NCI-H2171 treated with DMSO at 0.1 percent for 48 hours (cell line): ENCODE data around the gene SDCBP2.

Experiments used
- DNase-seq: peaks from one replicate; lab custom pipeline; 2025; lab: John Stamatoyannopoulos, UW

The SDCBP2 gene

DNA sequence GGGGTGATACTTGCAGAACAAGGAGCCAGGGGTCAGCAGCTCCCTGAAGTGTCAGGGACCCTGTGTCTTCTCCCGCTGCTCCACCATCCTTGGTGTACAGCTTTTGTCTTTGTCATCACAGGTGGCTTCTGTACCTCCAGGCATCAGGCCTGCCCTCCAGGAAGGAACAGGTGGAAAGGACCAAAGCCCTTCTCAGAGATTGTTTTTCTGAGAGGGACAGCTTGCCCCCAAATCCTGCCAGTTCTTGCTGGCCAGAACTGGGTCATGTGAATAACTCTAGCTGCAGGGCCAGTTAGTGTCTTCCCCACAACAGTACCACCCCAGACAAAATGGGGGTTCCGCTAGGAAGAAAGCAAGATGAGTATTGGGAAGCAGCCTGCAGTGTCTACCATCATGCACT lies 31.5 kb downstream of the SDCBP2 start:
- DNase-seq = no peak

DNA sequence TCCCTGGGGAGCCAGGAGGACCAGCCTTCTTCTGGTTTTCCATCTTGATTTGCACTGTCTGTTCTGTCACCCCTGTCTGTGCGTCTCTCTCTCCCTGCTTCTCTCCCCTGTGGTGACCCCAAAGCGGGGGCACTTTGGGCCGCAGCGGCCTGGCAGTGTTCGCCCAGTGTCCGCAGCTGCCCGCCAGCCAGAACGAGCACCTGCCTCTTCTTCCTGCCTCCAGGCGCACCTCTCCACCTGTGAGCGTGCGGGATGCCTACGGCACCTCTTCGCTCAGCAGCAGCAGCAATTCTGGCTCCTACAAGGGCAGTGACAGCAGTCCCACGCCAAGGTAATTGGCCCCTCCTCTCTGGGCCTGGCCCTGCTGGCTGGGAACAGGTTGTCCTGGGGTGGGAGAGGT lies 32.0 kb downstream of the SDCBP2 start:
- no peak for DNase-seq

DNA sequence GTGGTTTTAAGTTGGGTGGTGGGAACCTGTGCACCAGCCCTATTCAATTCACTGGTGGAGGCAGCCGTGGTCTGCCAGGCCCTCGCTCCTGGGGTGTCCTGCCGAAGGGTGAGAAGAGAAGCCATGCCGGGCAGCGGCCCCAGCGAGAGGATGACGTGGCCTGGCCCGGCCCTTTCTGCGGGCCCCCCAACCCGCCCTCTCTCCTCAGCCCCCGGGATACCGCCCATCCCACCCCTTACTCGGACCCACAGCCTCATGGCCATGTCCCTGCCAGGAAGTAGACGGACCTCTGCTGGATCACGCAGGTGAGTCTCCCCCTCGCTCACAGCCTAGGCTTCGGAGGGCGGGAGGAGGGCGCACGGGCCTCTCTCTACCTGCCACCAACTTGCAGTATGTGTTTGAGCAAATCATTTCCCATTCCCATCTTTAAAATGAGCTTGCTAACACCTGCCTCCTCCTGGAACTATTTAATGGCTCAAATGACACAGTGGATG lies 32.8 kb downstream of the SDCBP2 start:
- DNase-seq = no peak

DNA sequence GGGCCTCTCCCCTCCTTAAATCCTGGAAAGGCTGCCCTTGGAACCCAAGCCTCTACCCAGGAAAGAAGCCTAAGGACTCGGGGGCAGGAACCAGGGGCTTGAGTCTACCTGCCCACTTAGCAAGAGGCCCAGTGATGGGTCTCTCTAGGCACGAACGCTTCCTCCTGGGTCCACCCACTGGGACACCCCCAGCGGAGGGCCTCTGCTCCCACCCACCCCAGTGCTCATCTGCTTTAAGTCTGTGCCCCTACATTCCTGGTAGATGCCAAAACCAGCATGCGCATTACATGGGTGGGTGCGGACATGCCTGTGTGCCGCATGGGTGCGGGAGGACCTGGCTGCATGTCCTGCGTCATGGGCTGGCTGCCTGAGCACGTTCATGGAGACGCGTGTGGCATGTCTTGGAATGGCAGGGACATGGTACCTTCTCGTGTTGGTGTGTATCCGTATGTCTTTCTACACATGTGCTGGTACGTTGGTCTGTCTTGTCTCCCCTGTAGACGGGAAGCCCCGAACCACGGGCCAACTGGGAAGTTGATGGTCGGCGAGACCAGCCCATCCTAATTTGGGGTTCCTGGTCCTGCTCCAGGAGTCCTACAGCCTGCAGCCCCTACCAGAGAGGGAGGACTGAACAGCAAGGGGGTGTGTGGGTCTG lies 33.5 kb downstream of the SDCBP2 start:
- DNase-seq = no peak

DNA sequence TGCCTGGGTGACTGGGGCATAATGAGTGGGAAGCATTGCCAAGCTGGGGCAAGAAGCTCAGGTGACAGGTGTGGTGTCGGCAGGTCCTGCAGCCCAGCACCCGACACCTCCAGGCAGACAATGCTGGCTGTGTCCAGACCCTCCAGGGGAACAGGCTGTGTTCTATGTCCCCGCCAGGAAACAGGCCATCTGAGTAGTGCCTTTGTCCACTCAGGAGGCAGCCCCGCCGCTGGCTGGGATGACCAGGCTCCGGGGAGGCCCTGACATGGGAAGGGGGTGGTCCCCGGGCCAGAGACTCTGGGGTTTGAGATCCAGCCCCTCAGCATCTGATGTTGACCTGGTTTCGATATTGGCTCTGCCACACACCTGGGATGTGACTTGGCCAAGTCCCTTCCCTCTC lies 34.4 kb downstream of the SDCBP2 start:
- no peak for DNase-seq

DNA sequence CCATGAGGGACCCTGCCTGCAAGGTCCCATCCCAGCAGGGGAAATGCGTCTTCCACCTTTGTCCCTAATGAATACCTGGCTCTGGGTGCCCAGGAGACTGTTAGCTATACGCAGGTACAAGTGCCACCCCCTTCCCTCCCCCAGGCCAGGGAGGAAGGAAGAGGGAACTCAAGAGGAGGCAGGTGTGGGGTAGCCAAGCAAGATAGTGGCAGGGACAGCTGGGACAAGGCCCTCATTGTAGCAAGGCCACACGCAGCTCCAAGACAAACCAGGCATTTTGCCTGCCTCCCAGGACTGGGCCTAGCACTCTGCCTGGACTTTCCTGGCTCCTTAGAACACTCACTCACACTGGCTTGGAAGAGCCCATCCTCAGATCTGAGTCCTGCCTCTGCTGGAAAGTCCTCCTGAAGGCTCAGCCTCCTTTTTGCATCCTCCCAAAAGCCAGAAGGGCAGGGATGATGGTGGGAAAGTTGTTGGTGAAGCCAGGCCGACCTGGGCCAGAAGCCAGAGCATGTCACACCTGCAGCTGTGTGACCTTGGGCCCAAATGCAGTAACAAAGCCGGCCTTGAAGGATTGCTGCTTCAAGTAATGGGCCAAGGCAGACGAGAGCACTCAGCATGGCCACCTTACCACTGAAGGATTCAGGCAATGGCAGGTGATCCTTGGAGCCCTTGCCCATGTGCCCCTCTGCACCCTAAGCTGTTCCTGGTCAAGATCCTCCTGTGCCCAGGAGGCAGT lies 35.1 kb downstream of the SDCBP2 start:
- DNase-seq = no peak

DNA sequence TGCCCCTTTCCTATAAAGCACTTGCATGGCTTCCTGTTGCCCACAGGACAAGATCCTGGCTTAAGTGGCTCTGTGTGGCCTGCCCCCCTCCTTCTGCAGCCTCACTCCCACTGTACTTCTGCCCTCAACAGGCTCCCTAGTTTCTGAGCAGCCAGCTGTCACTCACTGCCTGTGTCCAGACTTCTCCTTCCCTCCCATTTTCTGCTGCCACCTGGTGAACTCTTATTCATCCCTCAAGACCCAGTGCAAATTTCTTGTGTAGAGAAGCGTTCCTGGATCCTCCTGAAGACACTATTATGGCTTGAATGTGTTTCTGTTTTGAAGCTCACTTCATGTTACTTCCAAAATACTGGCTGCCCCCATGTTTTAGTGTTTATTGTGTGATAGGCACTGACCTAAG lies 36.3 kb downstream of the SDCBP2 start:
- no peak for DNase-seq

DNA sequence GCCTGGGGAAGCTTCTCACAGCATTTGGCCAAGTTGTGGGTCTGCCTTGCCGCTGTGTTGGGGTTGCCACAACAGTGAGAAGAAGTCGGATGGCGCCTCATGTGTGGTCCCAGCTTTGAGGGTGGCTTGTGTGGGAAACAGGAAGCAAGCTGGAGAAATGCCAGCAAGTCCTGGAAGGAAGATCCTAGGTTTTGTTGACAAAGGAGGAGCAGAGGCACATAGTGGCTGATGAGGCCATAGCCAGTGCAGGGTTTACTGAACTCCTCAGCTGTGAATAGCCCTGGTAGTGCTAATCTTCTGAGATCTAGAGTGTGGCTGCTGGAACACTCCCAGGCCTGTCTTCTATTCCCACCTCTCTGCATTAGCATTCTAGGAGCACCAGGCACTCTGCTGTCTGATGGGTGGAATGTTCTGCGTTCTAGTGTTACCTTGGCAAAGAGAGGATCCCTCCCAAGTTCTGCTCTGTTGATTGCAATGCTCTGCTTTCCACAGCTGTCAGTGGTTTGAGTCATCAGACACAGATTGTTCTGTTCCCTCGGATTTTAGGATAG lies 37.7 kb downstream of the SDCBP2 start:
- DNase-seq = no peak

DNA sequence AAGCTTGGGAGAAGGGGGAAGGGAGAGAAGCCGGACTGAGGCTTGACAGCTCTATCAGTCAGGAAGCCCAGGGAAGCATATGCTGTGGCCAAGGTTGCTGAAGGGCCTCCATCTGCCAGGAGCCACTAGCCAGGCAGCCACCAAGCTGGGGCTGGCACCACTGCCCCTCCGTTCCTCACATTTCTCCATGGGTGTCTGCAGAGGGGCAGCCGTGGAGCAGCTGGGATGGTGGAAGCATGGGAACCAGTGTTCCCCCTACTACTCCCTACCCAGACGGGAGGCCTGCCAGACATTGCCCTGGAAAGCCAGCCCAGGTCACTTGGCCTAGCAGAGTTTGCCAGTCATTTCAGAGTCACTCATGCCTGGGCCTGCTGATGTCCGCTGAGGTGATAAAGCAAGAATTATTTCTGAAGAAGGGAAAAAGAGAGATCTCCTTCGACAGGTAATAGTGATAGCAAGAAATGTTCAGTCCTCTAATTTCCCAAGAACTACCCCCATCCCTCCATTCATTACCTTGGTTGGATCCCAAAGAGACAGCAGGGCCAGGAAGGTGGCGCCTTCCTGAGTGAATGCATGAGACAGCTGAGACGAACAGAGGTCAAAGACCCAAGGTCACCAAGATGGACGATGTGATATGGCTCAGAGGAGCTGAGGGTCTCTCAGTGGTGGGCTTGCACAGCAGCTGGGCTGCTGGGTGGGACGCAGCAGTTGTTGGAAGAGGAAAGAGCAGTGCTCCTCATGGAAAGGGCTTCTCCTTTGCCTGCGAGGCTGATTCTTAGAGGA lies 41.0 kb downstream of the SDCBP2 start:
- DNase-seq = no peak

GRCh38 chr20:1287306-1287705 lies 41.6 kb downstream of the SDCBP2 start:
- DNase-seq = no peak

- no peak for DNase-seq
Measured at GRCh38 chr20:1286267-1287024, 42.5 kb downstream of the SDCBP2 start.

GRCh38 chr20:1283522-1284510 lies 45.1 kb downstream of the SDCBP2 start:
- no peak for DNase-seq

- DNase-seq = no peak
Measured at GRCh38 chr20:1282966-1283365, 46.0 kb downstream of the SDCBP2 start.

- no peak for DNase-seq
Measured at GRCh38 chr20:1281279-1282057, 47.5 kb downstream of the SDCBP2 start.

- DNase-seq = no peak
Measured at GRCh38 chr20:1280195-1281102, 48.5 kb downstream of the SDCBP2 start.

- DNase-seq = no peak
Measured at GRCh38 chr20:1278993-1279392, 49.9 kb downstream of the SDCBP2 start.

DNA sequence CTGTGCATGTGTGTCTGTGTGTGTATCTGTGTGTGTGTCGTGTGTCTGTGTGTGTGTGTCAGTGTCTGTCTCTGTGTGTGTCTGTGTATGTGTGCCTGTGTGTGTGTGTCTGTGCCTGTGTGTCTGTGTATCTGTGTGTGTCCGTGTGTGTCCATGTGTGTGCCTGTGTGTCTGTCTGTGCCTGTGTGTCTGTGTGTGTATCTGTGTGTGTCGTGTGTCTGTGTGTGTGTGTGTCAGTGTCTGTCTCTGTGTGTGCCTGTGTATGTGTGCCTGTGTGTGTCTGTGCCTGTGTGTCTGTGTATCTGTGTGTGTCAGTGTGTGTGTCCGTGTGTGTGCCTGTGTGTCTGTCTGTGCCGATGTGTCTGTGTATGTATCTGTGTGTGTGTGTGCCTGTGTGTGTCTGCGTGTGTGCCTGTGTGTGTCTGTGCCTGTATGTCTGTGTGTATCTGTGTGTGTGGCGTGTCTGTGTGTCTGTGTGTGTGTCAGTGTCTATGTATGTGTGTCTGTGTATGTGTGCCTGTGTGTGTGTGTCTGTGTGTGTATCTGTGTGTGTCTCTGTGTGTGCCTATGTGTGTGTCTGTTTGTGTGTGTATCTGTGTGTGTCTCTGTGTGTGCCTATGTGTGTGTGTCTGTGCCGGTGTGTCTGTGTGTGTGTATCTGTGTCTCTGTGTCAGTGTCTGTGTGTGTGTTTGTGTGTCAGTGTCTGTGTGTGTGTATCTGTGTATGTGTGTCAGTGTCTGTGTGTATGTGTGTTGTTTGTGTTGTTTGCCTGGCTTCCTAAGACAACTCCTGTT lies 51.2 kb downstream of the SDCBP2 start:
- DNase-seq = no peak

DNA sequence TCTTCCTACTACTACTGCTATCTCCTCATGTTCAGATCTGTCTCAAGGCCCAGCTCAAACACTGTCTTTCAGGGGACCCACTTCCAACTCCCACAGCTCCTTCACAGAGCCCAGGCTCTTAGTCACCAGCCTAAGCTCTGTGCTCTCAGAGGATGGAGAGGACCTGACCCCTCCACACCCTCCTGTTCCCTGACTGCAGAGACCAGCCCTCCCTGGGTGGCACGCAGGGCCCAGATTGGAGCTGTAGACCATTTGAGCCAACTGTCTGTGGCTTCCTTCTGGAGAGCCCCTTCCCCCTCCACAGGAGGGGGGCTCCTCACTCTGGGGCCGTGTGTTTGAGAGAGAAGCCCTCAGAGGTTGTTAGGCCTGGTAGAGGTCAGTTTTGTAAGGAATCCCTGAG lies 53.0 kb downstream of the SDCBP2 start:
- no peak for DNase-seq
